Gastroesophageal sphincter (tissue), 4 donors: Measurements from ENCODE around the gene PAH. TPM values are rescaled to one million over a fixed set of nuclear protein-coding genes. Genes with fewer than 3 reads are reported as not detected.

Source experiments
- ATAC-seq: fragments of 150-250 bp; one replicate; pipeline ENCODE4 v1.9.1; 2016; ENCODE audit warnings: mild to moderate bottlenecking, moderate library complexity
- H3K27ac ChIP-seq, 4 donors: fragments of 200-600 bp; sonication (generic) in 3 of 4; 1 replicate in 3 of 4; 2 replicates in 1 of 4; pipeline ENCODE4 v1.5.1; 2016 to 2019
- H3K27me3 ChIP-seq: fragments of 200-600 bp; sonication (generic); one replicate; pipeline ENCODE4 v1.5.1; 2019
- H3K36me3 ChIP-seq, 2 donors: fragments of 200-600 bp; sonication (generic); one replicate each; pipeline ENCODE4 v1.5.1; 2019; ENCODE audit warnings: control low read depth in 1 of 2
- H3K4me1 ChIP-seq, 3 donors: fragments of 200-600 bp; sonication (generic); 1 replicate in 2 of 3; 2 replicates in 1 of 3; pipeline ENCODE4 v1.5.1; 2016 to 2019; ENCODE audit warnings: control low read depth in 2 of 3
- H3K4me3 ChIP-seq, 2 donors: fragments of 200-600 bp; sonication (generic); one replicate each; pipeline ENCODE4 v1.5.1; 2019; ENCODE audit warnings: mild to moderate bottlenecking in 1 of 2, moderate library complexity in 1 of 2
- H3K9me3 ChIP-seq, 3 donors: fragments of 200-600 bp; sonication (generic); one replicate each; pipeline ENCODE4 v1.5.1; 2017 to 2019; ENCODE audit warnings: control low read depth in 2 of 3
- CTCF ChIP-seq, 4 experiments: fragments of 200-600 bp in 2 of 4; fragments of 450-650 bp in 2 of 4; sonication (generic) in 1 of 4; IDR thresholded peaks; one replicate each; pipeline ENCODE4 v1.5.1; 2017 to 2019; ENCODE audit warnings: antibody characterized with exemption in 4 of 4, mild to moderate bottlenecking in 2 of 4, moderate library complexity in 2 of 4
- EP300 ChIP-seq: sonication (generic); formaldehyde crosslinking; IDR thresholded peaks from one replicate; pipeline ENCODE4 v1.6.1; 2017; ENCODE audit warnings: antibody characterized with exemption, mild to moderate bottlenecking
- POLR2A ChIP-seq, 2 donors: fragments of 450-650 bp; IDR thresholded peaks; one replicate each; pipeline ENCODE4 v1.6.1; 2017; ENCODE audit warnings: antibody characterized with exemption in 2 of 2, mild to moderate bottlenecking in 2 of 2, moderate library complexity in 1 of 2
- POLR2AphosphoS5 ChIP-seq: sonication (generic); formaldehyde crosslinking; IDR thresholded peaks from one replicate; pipeline ENCODE4 v1.6.1; 2017; ENCODE audit warnings: antibody characterized with exemption
- WGBS, 2 donors: methylation state at CpG; one replicate each; pipeline ENCODE4 v1.1.5; 2018; ENCODE audit warnings: low coverage in 1 of 2; 5-methylcytosine and 5-hydroxymethylcytosine counted together
- total RNA-seq, 4 donors: library from RNA; depleted of rRNA; stranded (reverse); fragments of >200 nt; gene quantifications; one replicate each; pipeline ENCODE4 v1.1.0, GENCODE V29; 2016

Gene PAH
- total RNA-seq, 4 donors from 2014 or later, result 0.67 TPM; not detected in 3

DNA sequence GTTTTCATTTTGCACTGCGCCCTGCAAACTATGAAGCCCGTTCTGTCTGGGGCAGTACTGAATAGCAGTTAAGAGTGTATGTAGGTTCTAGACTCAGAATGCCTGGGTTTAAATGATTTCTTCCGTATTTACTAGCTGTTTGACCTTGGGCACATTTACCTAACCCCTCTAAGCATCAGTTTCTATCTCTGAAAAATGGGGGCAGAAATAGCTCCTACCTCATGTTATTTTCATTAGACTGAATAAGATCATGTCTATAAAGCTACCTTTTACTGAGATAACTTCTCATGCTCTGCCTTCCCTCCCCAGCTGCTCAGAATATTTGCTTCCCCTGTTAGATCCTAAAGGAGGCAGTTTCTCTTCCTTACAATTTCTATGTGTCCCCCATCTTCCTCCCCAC, 5.7 kb downstream of the PAH start:
- ATAC-seq, result no peak
- H3K4me3 ChIP-seq, result no peak overlapping the region
- peaks cover 11% of the 10 kb centered on the region for H3K27me3 ChIP-seq
- TF ChIP-seq POLR2AphosphoS5 (no peak), CTCF (IDR thresholded peaks at IDR 0.05) (no peak), EP300 (no peak), POLR2A (IDR thresholded peaks at IDR 0.05) (no peak)
- 77 to 81% methylated on average over 3 of the region's 3 CpGs for WGBS, 2 donors
- no peaks in the 10 kb centered on the region for H3K4me1 ChIP-seq
- no peaks in the 10 kb centered on the region for H3K36me3 ChIP-seq
- no peak overlapping the region for H3K27ac ChIP-seq
- H3K9me3 ChIP-seq, result no peaks in the 10 kb centered on the region

GRCh38 chr12:102910792-102911191, 6.3 kb downstream of the PAH start:
- no peak overlapping the region for H3K4me3 ChIP-seq
- no peak for ATAC-seq
- 83 to 100% methylated on average over 1 of the region's 4 CpGs for WGBS, 2 donors
- no peaks in the 10 kb centered on the region for H3K36me3 ChIP-seq
- no peaks in the 10 kb centered on the region for H3K9me3 ChIP-seq
- H3K27me3 ChIP-seq, result peaks cover 8% of the 10 kb centered on the region
- no peak overlapping the region for H3K27ac ChIP-seq
- no peak for TF ChIP-seq POLR2AphosphoS5
- no peak for TF ChIP-seq CTCF (IDR thresholded peaks at IDR 0.05)
- TF ChIP-seq POLR2A (IDR thresholded peaks at IDR 0.05), result no peak
- TF ChIP-seq EP300, result no peak
- no peaks in the 10 kb centered on the region for H3K4me1 ChIP-seq

DNA sequence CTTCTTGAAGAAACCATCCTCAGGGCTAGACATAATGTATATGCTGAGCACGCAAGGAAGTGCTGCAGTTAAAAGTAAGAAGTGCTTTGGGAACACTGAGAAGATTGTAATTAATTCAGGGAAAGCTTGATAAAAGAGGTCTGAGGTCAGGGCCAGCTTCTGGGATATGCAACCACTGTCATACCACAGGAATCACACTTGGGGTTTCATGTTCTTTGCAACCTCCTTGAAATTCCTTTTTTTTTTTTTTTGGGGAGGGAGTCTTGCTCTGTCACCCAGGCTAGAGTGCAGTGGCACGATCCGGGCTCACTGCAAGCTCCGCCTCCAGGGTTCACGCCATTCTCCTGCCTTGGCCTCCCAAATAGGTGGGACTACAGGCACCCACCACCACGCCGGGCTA, 6.9 kb downstream of the PAH start:
- H3K9me3 ChIP-seq, result no peaks in the 10 kb centered on the region
- peaks cover 8% of the 10 kb centered on the region for H3K27me3 ChIP-seq
- H3K4me1 ChIP-seq, result no peaks in the 10 kb centered on the region
- no peaks in the 10 kb centered on the region for H3K36me3 ChIP-seq
- no peak for ATAC-seq
- no peak overlapping the region for H3K27ac ChIP-seq
- H3K4me3 ChIP-seq, result no peak overlapping the region
- TF ChIP-seq POLR2AphosphoS5, result no peak
- no peak for TF ChIP-seq POLR2A (IDR thresholded peaks at IDR 0.05)
- no peak for TF ChIP-seq CTCF (IDR thresholded peaks at IDR 0.05)
- no peak for TF ChIP-seq EP300
- WGBS, 2 donors, result 67 to 90% methylated on average over 1 to 3 of the region's 7 CpGs

DNA sequence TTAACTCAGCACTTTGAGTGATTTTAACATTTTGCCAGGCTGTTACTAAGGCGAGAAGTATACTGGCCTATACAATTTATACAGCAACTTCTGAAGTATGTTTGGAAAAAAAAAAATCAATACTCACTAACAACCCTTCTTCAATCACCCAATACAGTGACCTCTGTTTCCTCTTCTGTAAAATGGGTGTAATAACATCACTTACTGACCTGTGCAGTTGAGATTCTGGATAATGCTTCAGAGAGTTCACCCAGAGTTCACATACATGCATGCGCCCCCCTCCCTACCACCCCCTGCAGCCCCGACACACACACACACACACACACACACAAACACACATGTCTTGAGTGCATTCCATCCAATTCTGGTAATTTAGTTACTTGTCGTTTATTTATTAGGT, 9.1 kb downstream of the PAH start:
- Histone ChIP-seq H3K4me3 (no peak overlapping the region), H3K27ac (no peak overlapping the region), H3K27me3 (peaks cover 9% of the 10 kb centered on the region), H3K4me1 (no peaks in the 10 kb centered on the region), H3K36me3 (no peaks in the 10 kb centered on the region), H3K9me3 (no peaks in the 10 kb centered on the region)
- ATAC-seq, result no peak
- WGBS, 2 donors, result 76 to 92% methylated on average over 3 to 4 of the region's 4 CpGs
- TF ChIP-seq CTCF (IDR thresholded peaks at IDR 0.05) (no peak), POLR2AphosphoS5 (no peak), POLR2A (IDR thresholded peaks at IDR 0.05) (no peak)

DNA sequence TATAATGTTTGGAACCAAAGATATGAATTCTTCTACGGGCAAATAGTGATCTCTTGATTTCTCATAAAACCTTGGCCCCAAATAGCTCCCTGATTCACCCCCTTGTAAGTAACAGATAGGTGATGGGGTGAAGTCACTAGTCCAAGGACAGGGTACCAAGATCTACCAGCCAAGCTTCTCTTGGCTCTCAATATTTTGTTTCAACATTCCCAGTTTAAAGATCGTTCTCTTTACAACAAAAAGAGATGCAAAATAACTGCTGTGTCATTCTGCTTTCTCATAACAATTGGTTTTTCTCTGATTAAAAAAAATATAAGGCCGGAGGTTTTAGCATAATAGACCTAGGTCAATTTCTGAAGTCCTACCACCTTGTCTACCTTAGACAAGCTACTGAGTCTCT, 11.8 kb downstream of the PAH start:
- no peak overlapping the region for H3K4me3 ChIP-seq
- H3K9me3 ChIP-seq, result no peaks in the 10 kb centered on the region
- WGBS, 2 donors, result 58 to 78% methylated on average over 2 to 3 of the region's 3 CpGs
- no peaks in the 10 kb centered on the region for H3K36me3 ChIP-seq
- H3K27me3 ChIP-seq, result peaks cover 4% of the 10 kb centered on the region
- no peaks in the 10 kb centered on the region for H3K4me1 ChIP-seq
- TF ChIP-seq CTCF (IDR thresholded peaks at IDR 0.05), result no peak
- TF ChIP-seq POLR2A (IDR thresholded peaks at IDR 0.05), result no peak
- TF ChIP-seq EP300, result no peak
- TF ChIP-seq POLR2AphosphoS5, result no peak
- no peak overlapping the region for H3K27ac ChIP-seq
- no peak for ATAC-seq
